ENCODE data around the gene IDS. TPM values are rescaled to one million over a fixed set of nuclear protein-coding genes. Genes with fewer than 3 reads are reported as not detected.

The IDS gene
- total and polyA plus RNA-seq, 2 donors (not counting 3 experiments of a cell fraction or from before 2014, with no cell fraction given) = 35.2 to 44.0 TPM

- Histone ChIP-seq H3K9me1 (replicated peaks; ENCODE audit: control insufficient read depth, extremely low read depth, insufficient read depth, low read length) (no peaks in the 10 kb centered on the region), H4K20me1 (replicated peaks; ENCODE audit: control insufficient read depth, extremely low read depth, insufficient read depth, low read length) (no peaks in the 10 kb centered on the region), H3K4me2 (ENCODE audit: insufficient read depth, low read length) (no peak overlapping the region), H3K4me3 (replicated peaks in 1 of 3; ENCODE audit: insufficient read depth in 1 of 3, low read depth in 1 of 3, low read length in 3 of 3) (no peak overlapping the region), H2AFZ (ENCODE audit: low read depth, low read length) (no peak overlapping the region), H3K4me1 (ENCODE audit: control insufficient read depth, extremely low read depth, insufficient read depth, low read length) (peaks cover 5% of the 10 kb centered on the region), H3K36me3 (ENCODE audit: control insufficient read depth in 2 of 2, extremely low read depth in 1 of 2, insufficient read depth in 2 of 2, low read length in 2 of 2) (no peaks in the 10 kb centered on the region), H3K27me3 (ENCODE audit: control insufficient read depth in 2 of 2, insufficient read depth in 2 of 2, low read length in 2 of 2) (no peaks in the 10 kb centered on the region), H3K9ac (replicated peaks; ENCODE audit: extremely low read depth, insufficient read depth, low read length) (no peak overlapping the region), H3K79me2 (ENCODE audit: control insufficient read depth, insufficient read depth, low read length) (no peaks in the 10 kb centered on the region), H3K27ac (ENCODE audit: insufficient read depth, low read depth, low read length) (no peak overlapping the region), H3K9me3 (replicated peaks; ENCODE audit: control insufficient read depth, insufficient read depth, low read length) (no peaks in the 10 kb centered on the region)
- ChIA-PET POLR2A (no interaction called here), CTCF (no interaction called here)
- intact Hi-C loops (cut with micrococcal nuclease) (no loop called here), dilution Hi-C loops (cut with MboI; ENCODE audit: extremely low pct_ligation_motif_present, low sequenced_read_pairs) (no loop called here)
- peak; percentile 75 for FAIRE-seq
- TF ChIP-seq FOS (IDR thresholded peaks at IDR 0.05; ENCODE audit: borderline replicate concordance, insufficient read depth, low read length) (no peak), POLR2A (IDR thresholded peaks at IDR 0.05; ENCODE audit: low read depth, low read length) (no peak), MYC (IDR thresholded peaks at IDR 0.05; ENCODE audit: low read depth, low read length) (no peak), EZH2 (IDR thresholded peaks at IDR 0.05; ENCODE audit: borderline replicate concordance, low read depth, low read length, severe bottlenecking) (no peak), GATA2 (IDR thresholded peaks at IDR 0.05; ENCODE audit: insufficient read depth, insufficient read length, low read depth, low read length) (no peak), JUN (IDR thresholded peaks at IDR 0.05; ENCODE audit: borderline replicate concordance, insufficient read depth, insufficient read length, low read depth) (no peak), POLR2AphosphoS5 (IDR thresholded peaks at IDR 0.05; ENCODE audit: insufficient read depth, low read depth, low read length) (no peak), CTCF (IDR thresholded peaks at IDR 0.05; ENCODE audit: extremely low read depth in 1 of 2, insufficient read depth in 1 of 2, low read depth in 1 of 2, low read length in 2 of 2) (no peak)
- TF ChIP-seq, protein P1, sequence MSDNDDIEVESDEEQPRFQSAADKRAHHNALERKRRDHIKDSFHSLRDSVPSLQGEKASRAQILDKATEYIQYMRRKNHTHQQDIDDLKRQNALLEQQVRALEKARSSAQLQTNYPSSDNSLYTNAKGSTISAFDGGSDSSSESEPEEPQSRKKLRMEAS (IDR thresholded peaks at IDR 0.05; ENCODE audit: insufficient read depth, insufficient read length) = no peak
- no TSS peak for BruUV-seq (replicated peaks)
- peak; percentile 3 for DNase-seq (ENCODE audit: low read depth, low spot score)
Observed at GRCh38 chrX:149473966-149474365, 31.1 kb downstream of the IDS start.

Measured in endothelial cell of umbilical vein (primary cell).